Endodermal cell (in vitro differentiated cells): ENCODE measurements around the gene MAN2A2. TPM values are rescaled to one million over a fixed set of nuclear protein-coding genes. Genes with fewer than 3 reads are reported as not detected.

Experiments
- DNase-seq: peaks from one replicate; pipeline ENCODE4 v3.0.0-alpha.2; 2017
- H3K27ac ChIP-seq: 2 replicates; pipeline ENCODE4 v1.5.1; 2013; ENCODE audit warnings: mild to moderate bottlenecking, low read depth, low read length, moderate library complexity
- H3K27me3 ChIP-seq: 2 replicates; pipeline ENCODE4 v1.6.1; 2013; ENCODE audit warnings: mild to moderate bottlenecking, low read length, moderate library complexity; ENCODE audit not compliant: insufficient read depth, control insufficient read depth, poor library complexity, severe bottlenecking
- H3K36me3 ChIP-seq: 2 replicates; pipeline ENCODE4 v1.7.0; 2013; ENCODE audit warnings: mild to moderate bottlenecking, low read length, moderate library complexity; ENCODE audit not compliant: control insufficient read depth, insufficient read depth
- H3K4me1 ChIP-seq: one replicate; pipeline ENCODE4 v1.7.0; 2013; ENCODE audit warnings: low read length; ENCODE audit not compliant: control insufficient read depth, insufficient read depth
- H3K4me3 ChIP-seq: 2 replicates; pipeline ENCODE4 v1.5.1; 2013; ENCODE audit warnings: mild to moderate bottlenecking, low read length, moderate library complexity
- H3K9ac ChIP-seq: 2 replicates; pipeline ENCODE4 v1.6.1; 2013; ENCODE audit warnings: mild to moderate bottlenecking, low read length, moderate library complexity; ENCODE audit not compliant: poor library complexity, severe bottlenecking; ENCODE audit errors: extremely low read depth
- H3K9me3 ChIP-seq: 2 replicates; pipeline ENCODE4 v1.6.1; 2013; ENCODE audit warnings: mild to moderate bottlenecking, low read length, moderate library complexity; ENCODE audit not compliant: control insufficient read depth
- H3K27ac Mint-ChIP-seq: 2 replicates; pipeline ENCODE4 v1.8.0; 2020; ENCODE audit warnings: mixed read lengths
- H3K27me3 Mint-ChIP-seq: 2 replicates; pipeline ENCODE4 v1.8.0; 2021; ENCODE audit warnings: mild to moderate bottlenecking, mixed read lengths; ENCODE audit not compliant: insufficient read depth
- H3K36me3 Mint-ChIP-seq: 2 replicates; pipeline ENCODE4 v1.8.0; 2020; ENCODE audit warnings: low read depth, mixed read lengths
- H3K4me1 Mint-ChIP-seq: 2 replicates; pipeline ENCODE4 v1.8.0; 2020; ENCODE audit warnings: mixed read lengths
- H3K4me3 Mint-ChIP-seq: 2 replicates; pipeline ENCODE4 v1.8.0; 2020; ENCODE audit warnings: mild to moderate bottlenecking, moderate library complexity, mixed read lengths
- H3K9me3 Mint-ChIP-seq: 2 replicates; pipeline ENCODE4 v1.8.0; 2020; ENCODE audit warnings: mild to moderate bottlenecking, mixed read lengths
- CTCF ChIP-seq: fragments of 200-600 bp; sonication (generic); conservative IDR thresholded peaks from 2 replicates; pipeline ENCODE4 v1.5.0; 2021; ENCODE audit warnings: antibody characterized with exemption, mild to moderate bottlenecking
- WGBS, 2 experiments: methylation state at CpG; one replicate each; pipeline versions ENCODE4 v1.1.5 to v1.1.7; 2013; ENCODE audit warnings: missing lambda C conversion rate in 2 of 2, mixed read lengths in 1 of 2; ENCODE audit not compliant: insufficient coverage in 1 of 2, insufficient read length in 1 of 2; 5-methylcytosine and 5-hydroxymethylcytosine counted together
- total RNA-seq, 2 donors: library from RNA; stranded (reverse); fragmentation: NEBNext Ultra II Directional in 1 of 2; extraction: Animal tissue kit (Norgen Biotek cat#: 25700) in 1 of 2; gene quantifications; 2 replicates in 1 of 2; 3 replicates in 1 of 2; pipeline ENCODE4 v1.2.1, GENCODE V29; 2021

The MAN2A2 gene
- total RNA-seq, 2 donors from 2014 or later, result 41.0 to 62.9 TPM

DNA sequence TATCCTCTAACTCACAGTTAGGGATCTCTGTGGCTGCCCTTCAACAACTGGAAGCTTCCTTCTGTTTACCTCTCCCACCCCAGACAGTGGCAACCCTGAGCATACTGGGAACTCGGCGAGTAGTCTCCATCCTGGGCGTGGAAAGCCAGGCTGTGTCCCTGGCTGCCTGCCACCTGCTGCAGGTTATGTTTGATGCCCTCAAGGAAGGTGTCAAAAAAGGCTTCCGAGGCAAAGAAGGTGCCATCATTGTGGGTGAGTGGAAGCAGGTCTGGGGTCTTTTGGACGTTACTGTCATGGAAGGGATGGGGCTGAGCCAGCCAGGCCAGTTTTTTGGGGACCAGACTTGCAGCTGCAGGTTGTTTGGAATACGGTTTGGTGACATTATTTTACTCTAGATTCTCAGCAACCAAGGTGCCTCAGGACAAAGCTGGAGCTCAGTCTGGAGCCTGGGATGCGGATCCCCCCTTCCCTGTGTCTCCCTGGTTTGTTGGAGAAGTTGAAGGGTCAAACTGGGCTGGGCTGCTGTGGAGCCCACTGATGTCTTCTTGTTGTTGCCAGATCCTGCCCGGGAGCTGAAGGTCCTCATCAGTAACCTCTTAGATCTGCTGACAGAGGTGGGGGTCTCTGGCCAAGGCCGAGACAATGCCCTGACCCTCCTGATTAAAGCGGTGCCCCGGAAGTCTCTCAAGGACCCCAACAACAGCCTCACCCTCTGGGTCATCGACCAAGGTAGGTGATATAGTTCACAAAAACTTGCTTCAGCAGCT, 39.4 kb downstream of the MAN2A2 start:
- no peak for TF ChIP-seq CTCF
- no peak overlapping the region for H3K4me3 Mint-ChIP-seq
- H3K9me3 Mint-ChIP-seq, result no peaks in the 10 kb centered on the region
- no peaks in the 10 kb centered on the region for H3K4me1 ChIP-seq
- no peaks in the 10 kb centered on the region for H3K27me3 ChIP-seq
- H3K36me3 Mint-ChIP-seq, result peaks cover 63% of the 10 kb centered on the region
- no peak overlapping the region for H3K9ac ChIP-seq
- WGBS, 2 experiments, result 96% methylated on average over 8 to 12 of the region's 12 CpGs
- no peak for DNase-seq
- H3K36me3 ChIP-seq, result peaks cover 75% of the 10 kb centered on the region
- H3K27ac Mint-ChIP-seq, result no peak overlapping the region
- H3K27ac ChIP-seq, result no peak overlapping the region
- H3K9me3 ChIP-seq, result no peaks in the 10 kb centered on the region
- H3K4me3 ChIP-seq, result no peak overlapping the region
- no peaks in the 10 kb centered on the region for H3K27me3 Mint-ChIP-seq
- no peaks in the 10 kb centered on the region for H3K4me1 Mint-ChIP-seq

GRCh38 chr15:90945091-90945490, 42.0 kb downstream of the MAN2A2 start:
- Histone ChIP-seq H3K9ac (no peak overlapping the region), H3K9me3 (no peaks in the 10 kb centered on the region), H3K27ac (no peak overlapping the region), H3K4me1 (no peaks in the 10 kb centered on the region), H3K36me3 (peaks cover 75% of the 10 kb centered on the region), H3K4me3 (no peak overlapping the region), H3K27me3 (no peaks in the 10 kb centered on the region)
- no peak for TF ChIP-seq CTCF
- Mint-ChIP-seq H3K27me3 (no peaks in the 10 kb centered on the region), H3K36me3 (peaks cover 70% of the 10 kb centered on the region), H3K4me1 (no peaks in the 10 kb centered on the region), H3K27ac (no peak overlapping the region), H3K9me3 (no peaks in the 10 kb centered on the region), H3K4me3 (no peak overlapping the region)
- 94 to 97% methylated on average over 5 to 7 of the region's 7 CpGs for WGBS, 2 experiments
- DNase-seq, result no peak

DNA sequence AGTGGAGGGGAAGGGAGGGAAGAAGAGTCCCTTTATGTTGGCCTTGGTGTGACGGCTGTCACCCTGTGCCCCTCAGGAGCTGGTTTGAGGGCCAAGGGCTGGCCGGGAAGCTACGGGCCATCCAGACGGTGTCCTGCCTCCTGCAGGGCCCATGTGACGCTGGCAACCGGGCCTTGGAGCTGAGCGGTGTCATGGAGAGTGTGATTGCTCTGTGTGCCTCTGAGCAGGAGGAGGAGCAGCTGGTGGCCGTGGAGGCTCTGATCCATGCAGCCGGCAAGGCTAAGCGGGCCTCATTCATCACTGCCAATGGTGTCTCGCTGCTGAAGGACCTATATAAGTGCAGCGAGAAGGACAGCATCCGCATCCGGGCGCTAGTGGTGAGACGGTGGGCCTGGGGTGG, 43.4 kb downstream of the MAN2A2 start:
- no peaks in the 10 kb centered on the region for H3K4me1 Mint-ChIP-seq
- no peak overlapping the region for H3K27ac Mint-ChIP-seq
- 95% methylated on average over 8 to 16 of the region's 16 CpGs for WGBS, 2 experiments
- no peaks in the 10 kb centered on the region for H3K4me1 ChIP-seq
- no peaks in the 10 kb centered on the region for H3K27me3 ChIP-seq
- H3K4me3 Mint-ChIP-seq, result no peak overlapping the region
- H3K9me3 Mint-ChIP-seq, result no peaks in the 10 kb centered on the region
- no peak overlapping the region for H3K9ac ChIP-seq
- no peak for DNase-seq
- H3K4me3 ChIP-seq, result no peak overlapping the region
- no peaks in the 10 kb centered on the region for H3K27me3 Mint-ChIP-seq
- H3K36me3 ChIP-seq, result peaks cover 75% of the 10 kb centered on the region
- no peaks in the 10 kb centered on the region for H3K9me3 ChIP-seq
- H3K27ac ChIP-seq, result no peak overlapping the region
- TF ChIP-seq CTCF, result no peak
- H3K36me3 Mint-ChIP-seq, result peaks cover 68% of the 10 kb centered on the region
